Smooth muscle cell (in vitro differentiated cells): ENCODE measurements around the gene DAAM2. TPM values are rescaled to one million over a fixed set of nuclear protein-coding genes. Genes with fewer than 3 reads are reported as not detected.
A peak's percentile ranks its signal among the peaks of the same experiment; 100 is the strongest.

Source experiments
- DNase-seq: peaks from one replicate; lab custom pipeline; 2025; ENCODE audit not compliant: unreplicated experiment; lab: John Stamatoyannopoulos, UW
- H2AFZ ChIP-seq: fragments of 200-600 bp; sonication (generic); 2 replicates; pipeline ENCODE4 v1.6.0; 2016; ENCODE audit warnings: antibody characterized with exemption, low read depth, mild to moderate bottlenecking
- H3F3A ChIP-seq: fragments of 200-600 bp; sonication (generic); 2 replicates; pipeline ENCODE4 v1.6.0; 2017; ENCODE audit warnings: antibody characterized with exemption, low read depth
- H3K27ac ChIP-seq: fragments of 200-600 bp; sonication (generic); 2 replicates; pipeline ENCODE4 v1.5.1; 2016; ENCODE audit warnings: low read depth, mild to moderate bottlenecking
- H3K27me3 ChIP-seq: fragments of 200-600 bp; sonication (generic); 2 replicates; pipeline ENCODE4 v1.6.1; 2016; ENCODE audit warnings: low read depth, mild to moderate bottlenecking
- H3K36me3 ChIP-seq: fragments of 200-600 bp; sonication (generic); 2 replicates; pipeline ENCODE4 v1.5.1; 2016; ENCODE audit warnings: low read depth
- H3K4me1 ChIP-seq: fragments of 200-600 bp; sonication (generic); 2 replicates; pipeline ENCODE4 v1.5.1; 2016; ENCODE audit warnings: low read depth
- H3K4me2 ChIP-seq: fragments of 200-600 bp; sonication (generic); 2 replicates; pipeline ENCODE4 v1.6.0; 2016; ENCODE audit warnings: mild to moderate bottlenecking
- H3K4me3 ChIP-seq: fragments of 200-600 bp; sonication (generic); 2 replicates; pipeline ENCODE4 v1.5.1; 2016; ENCODE audit warnings: mild to moderate bottlenecking
- H3K79me2 ChIP-seq: fragments of 200-600 bp; sonication (generic); 2 replicates; pipeline ENCODE4 v1.6.0; 2016; ENCODE audit warnings: low read depth, mild to moderate bottlenecking
- H3K9ac ChIP-seq: fragments of 200-600 bp; sonication (generic); 2 replicates; pipeline ENCODE4 v1.6.0; 2016; ENCODE audit warnings: low read depth
- H3K9me3 ChIP-seq: fragments of 200-600 bp; sonication (generic); replicated peaks from 2 replicates; pipeline ENCODE4 v1.5.1; 2016; ENCODE audit warnings: low read depth
- H4K20me1 ChIP-seq: fragments of 200-600 bp; sonication (generic); 2 replicates; pipeline ENCODE4 v1.6.0; 2016; ENCODE audit warnings: low read depth
- CTCF ChIP-seq: fragments of 200-600 bp; sonication (generic); IDR thresholded peaks from 2 replicates; pipeline ENCODE4 v1.5.1; 2017; ENCODE audit warnings: borderline replicate concordance, mild to moderate bottlenecking, antibody characterized with exemption; ENCODE audit not compliant: insufficient read depth, poor library complexity, severe bottlenecking
- WGBS: methylation state at CpG from one replicate; pipeline ENCODE4 v1.1.7; 2016; ENCODE audit warnings: low lambda C conversion rate; 5-methylcytosine and 5-hydroxymethylcytosine counted together
- polyA plus RNA-seq: library from polyadenylated mRNA; unstranded; fragments of >200 nt; fragmentation: Nextera tagmentation; extraction: Ambion mirVana; gene quantifications from 2 replicates; pipeline ENCODE4 v1.2.1, GENCODE V29; 2016
- total RNA-seq: library from RNA; depleted of rRNA; stranded (reverse); fragments of >200 nt; gene quantifications from 2 replicates; pipeline ENCODE4 v1.2.3, GENCODE V29; 2014

The DAAM2 gene
- total and polyA plus RNA-seq, 2 experiments from 2014 or later: 26.5 to 29.8 TPM

- Histone ChIP-seq H3K9me3 (no peaks in the 10 kb centered on the region), H3F3A (no peaks in the 10 kb centered on the region), H4K20me1 (peaks cover 19% of the 10 kb centered on the region), H3K27ac (peak overlapping the region; percentile 14), H3K79me2 (peaks cover 38% of the 10 kb centered on the region), H3K4me1 (no peaks in the 10 kb centered on the region), H3K9ac (no peak overlapping the region), H3K36me3 (no peaks in the 10 kb centered on the region), H3K4me2 (no peak overlapping the region), H2AFZ (no peak overlapping the region), H3K27me3 (no peaks in the 10 kb centered on the region), H3K4me3 (no peak overlapping the region)
- WGBS: 70% methylated on average over 11 of the region's 11 CpGs
- no peak for DNase-seq
- no peak for TF ChIP-seq CTCF
Measured at GRCh38 chr6:39801456-39802251, 9.5 kb downstream of the DAAM2 start.

GRCh38 chr6:39803872-39804271, 11.7 kb downstream of the DAAM2 start:
- H3F3A ChIP-seq: no peaks in the 10 kb centered on the region
- H3K27ac ChIP-seq: peak overlapping the region; percentile 29
- no peak overlapping the region for H3K9ac ChIP-seq
- H2AFZ ChIP-seq: no peak overlapping the region
- no peaks in the 10 kb centered on the region for H3K4me1 ChIP-seq
- 27% methylated on average over 3 of the region's 3 CpGs for WGBS
- H3K4me3 ChIP-seq: no peak overlapping the region
- H3K36me3 ChIP-seq: no peaks in the 10 kb centered on the region
- DNase-seq: no peak
- H3K27me3 ChIP-seq: no peaks in the 10 kb centered on the region
- no peaks in the 10 kb centered on the region for H3K9me3 ChIP-seq
- peaks cover 30% of the 10 kb centered on the region for H3K79me2 ChIP-seq
- H4K20me1 ChIP-seq: peaks cover 24% of the 10 kb centered on the region
- no peak for TF ChIP-seq CTCF
- peak overlapping the region; percentile 5 for H3K4me2 ChIP-seq

- H3K4me1 ChIP-seq: no peaks in the 10 kb centered on the region
Measured at GRCh38 chr6:39804466-39805065, 12.4 kb downstream of the DAAM2 start.

More at GRCh38 chr6:39804466-39805065, 12.4 kb downstream of the DAAM2 start:
- peak overlapping the region; percentile 29 for H3K27ac ChIP-seq
- DNase-seq: no peak
- no peak overlapping the region for H3K9ac ChIP-seq
- H3K4me3 ChIP-seq: no peak overlapping the region
- H3K27me3 ChIP-seq: no peaks in the 10 kb centered on the region
- H2AFZ ChIP-seq: no peak overlapping the region
- H3K79me2 ChIP-seq: peaks cover 23% of the 10 kb centered on the region
- peaks cover 24% of the 10 kb centered on the region for H4K20me1 ChIP-seq
- no peaks in the 10 kb centered on the region for H3K36me3 ChIP-seq
- H3K4me2 ChIP-seq: peak overlapping the region; percentile 49
- WGBS: 67% methylated on average over 5 of the region's 5 CpGs
- no peak for TF ChIP-seq CTCF
- H3F3A ChIP-seq: no peaks in the 10 kb centered on the region
- no peaks in the 10 kb centered on the region for H3K9me3 ChIP-seq
